ENCODE measurements around the gene TSHZ1.

Gene TSHZ1

GRCh38 chr18:75221897-75222296, 11.3 kb downstream of the TSHZ1 start:
- DNase-seq: no peak

GRCh38 chr18:75222407-75222806, 11.8 kb downstream of the TSHZ1 start:
- no peak for DNase-seq

DNA sequence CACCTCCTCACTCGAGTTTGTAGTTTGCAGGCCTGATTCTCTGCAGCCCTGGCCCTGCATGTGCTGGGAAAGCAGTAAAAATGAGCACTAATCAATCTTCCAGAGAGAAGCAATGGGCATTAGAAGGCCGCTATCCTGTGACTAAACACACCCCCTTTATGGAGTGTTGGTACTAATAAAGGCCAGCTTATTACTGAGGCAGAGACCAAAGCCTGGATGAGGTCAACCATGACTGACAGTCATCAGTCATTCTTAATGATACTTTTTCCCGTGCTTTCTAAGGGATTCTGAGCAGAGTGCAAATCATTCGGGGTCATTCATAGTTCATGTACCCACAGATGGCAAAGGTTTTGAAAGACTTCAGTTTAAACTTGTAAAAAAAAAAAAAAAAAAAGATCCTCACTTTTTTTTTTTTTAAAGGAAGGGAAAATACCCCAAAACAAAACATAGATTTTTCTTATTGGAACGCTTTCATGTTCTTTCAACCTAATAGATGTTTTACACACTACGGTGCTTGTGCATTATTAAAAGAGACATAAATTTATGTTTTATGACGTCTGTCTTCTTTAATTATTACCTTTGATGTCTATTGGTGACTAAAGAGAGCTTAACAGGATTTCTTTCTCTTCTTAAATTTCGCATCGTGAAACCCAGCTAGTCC, 13.2 kb downstream of the TSHZ1 start:
- no peak for DNase-seq

- no peak for DNase-seq
These were observed 15.8 kb downstream of the TSHZ1 start for GRCh38 chr18:75226286-75226955.

DNA sequence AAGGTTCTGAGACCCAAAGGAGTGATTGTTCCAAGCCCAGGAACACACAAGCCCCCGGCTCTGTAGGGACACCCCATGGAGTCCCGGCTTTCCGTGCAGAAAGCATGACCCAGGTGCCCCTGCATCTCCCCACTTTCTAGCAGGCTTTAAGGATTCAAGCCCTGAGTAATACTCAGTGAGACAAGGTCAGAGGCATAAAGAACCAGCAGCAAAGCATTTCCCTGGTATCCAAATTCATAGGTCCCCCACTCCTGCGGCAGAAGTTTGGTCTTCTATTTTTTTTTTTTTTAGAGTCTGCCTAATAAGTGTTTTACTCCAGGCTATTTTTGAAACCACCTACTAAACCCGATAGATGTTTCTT, 16.3 kb downstream of the TSHZ1 start:
- DNase-seq: no peak

GRCh38 chr18:75227535-75228296, 17.1 kb downstream of the TSHZ1 start:
- no peak for DNase-seq

- no peak for DNase-seq
These were observed 18.4 kb downstream of the TSHZ1 start for GRCh38 chr18:75228967-75229366.

GRCh38 chr18:75229437-75229836, 18.8 kb downstream of the TSHZ1 start:
- DNase-seq: no peak

- DNase-seq: no peak
These were observed 19.8 kb downstream of the TSHZ1 start for GRCh38 chr18:75230163-75231052.

DNA sequence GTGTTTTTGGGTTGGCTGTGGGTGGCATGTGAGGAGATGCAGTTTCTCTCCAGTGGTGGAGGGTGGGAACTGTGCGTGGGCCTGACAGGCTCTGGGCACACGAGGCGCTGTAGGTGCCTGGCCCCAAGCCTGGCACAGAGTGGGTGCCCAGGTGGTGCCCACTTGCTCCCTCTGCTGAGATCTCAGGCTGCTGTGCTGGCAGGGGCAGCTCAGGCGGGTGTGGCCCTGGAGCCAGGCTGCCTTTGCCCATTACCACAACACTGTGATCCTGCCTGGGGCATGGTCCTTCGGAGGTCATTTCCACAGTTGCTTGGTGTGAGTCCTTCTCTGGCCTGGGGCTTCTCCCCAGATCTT, 20.4 kb downstream of the TSHZ1 start:
- DNase-seq: no peak

DNA sequence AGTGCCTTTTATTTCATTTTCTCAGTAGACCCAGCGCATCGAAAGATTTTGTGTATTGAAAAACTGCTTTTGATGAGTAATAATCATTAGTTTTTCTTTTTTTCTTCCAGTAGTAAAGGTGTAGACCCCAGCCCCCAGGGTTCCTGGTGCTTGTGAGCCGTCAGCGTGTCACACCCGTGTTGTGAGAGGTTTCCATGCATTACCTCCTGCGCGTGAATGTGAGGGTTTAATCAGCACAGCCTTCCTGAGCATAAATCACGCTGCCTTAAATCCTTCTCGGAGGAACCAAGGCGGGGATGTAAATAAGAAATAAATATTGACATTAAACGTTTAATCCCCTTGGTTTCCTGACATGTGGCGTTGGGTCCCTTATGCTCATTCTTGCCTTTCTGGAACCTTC, 24.3 kb downstream of the TSHZ1 start:
- no peak for DNase-seq

GRCh38 chr18:75235896-75236295, 25.3 kb downstream of the TSHZ1 start:
- DNase-seq: no peak

DNA sequence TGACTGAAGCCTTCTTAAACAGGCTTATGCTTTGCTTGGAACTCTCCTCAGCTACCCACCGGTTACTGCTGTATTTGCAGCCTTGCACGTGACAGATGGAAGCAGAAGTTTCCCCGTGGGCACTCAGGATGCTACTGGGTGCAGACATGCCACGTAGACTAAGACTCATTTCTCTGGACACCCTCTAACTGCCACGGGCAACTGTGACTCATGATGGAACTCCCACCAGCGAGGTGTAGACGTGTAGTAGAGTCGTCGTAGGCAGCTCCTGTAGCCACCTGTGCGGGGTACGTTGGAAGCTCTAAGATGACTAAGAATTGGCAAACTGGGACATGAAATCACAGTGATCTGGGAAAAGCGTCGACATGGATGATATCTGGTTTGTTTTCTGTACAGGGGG, 27.5 kb downstream of the TSHZ1 start:
- DNase-seq: no peak

GRCh38 chr18:75238786-75239185, 28.2 kb downstream of the TSHZ1 start:
- DNase-seq: no peak

GRCh38 chr18:75240433-75240832, 29.8 kb downstream of the TSHZ1 start:
- DNase-seq: no peak

GRCh38 chr18:75241705-75242104, 31.1 kb downstream of the TSHZ1 start:
- DNase-seq: no peak

DNA sequence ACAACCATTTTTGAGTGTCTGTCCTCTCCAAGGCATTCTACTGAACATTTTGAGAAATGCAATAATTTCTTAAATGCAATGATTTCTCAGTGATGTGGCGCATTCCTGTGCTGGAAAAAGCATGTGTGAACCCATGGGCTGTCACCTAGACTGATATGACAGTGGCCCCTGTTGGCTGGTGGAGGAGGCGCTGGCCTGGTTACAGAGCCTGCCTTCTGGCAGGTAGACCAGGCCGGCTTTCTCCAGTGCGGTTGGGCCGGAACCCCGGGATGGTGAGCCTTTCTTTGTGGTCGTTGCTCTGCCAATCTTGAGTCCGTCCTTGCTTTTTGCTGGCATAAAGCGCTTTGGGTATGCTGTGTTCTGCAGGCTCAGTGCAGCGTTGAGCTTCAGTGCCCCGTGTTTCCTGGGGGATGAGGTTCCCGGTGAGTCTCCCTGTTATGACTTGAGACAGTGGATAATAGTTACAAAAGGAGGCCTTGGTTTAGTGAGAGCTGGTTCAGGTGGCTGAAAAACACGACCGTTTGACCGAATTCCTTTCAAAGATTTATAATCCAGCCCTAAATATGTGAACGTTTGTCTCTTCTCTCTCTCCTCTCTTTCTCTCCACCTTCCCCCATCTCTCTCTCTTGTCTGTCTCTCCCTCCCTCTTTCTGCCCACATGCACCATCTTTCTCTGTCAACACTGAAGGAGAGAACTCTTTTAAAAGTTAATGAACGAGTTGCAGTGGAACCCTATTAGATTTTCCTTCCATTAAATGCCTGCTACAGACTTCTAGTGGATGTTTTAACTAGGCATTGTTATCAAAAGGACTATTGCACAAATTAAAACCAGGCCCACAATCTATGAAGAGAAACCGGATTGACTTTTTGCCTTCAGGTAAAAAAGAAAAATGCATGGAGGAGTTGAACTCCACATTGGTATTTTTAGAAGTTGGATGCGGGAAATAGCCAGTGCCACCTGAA, 34.0 kb downstream of the TSHZ1 start:
- DNase-seq: no peak

- no peak for DNase-seq
These were observed 36.4 kb downstream of the TSHZ1 start for GRCh38 chr18:75246721-75247610.

GRCh38 chr18:75247611-75248421, 37.2 kb downstream of the TSHZ1 start:
- no peak for DNase-seq

Data from femur (tissue), 1 donor.